RWPE2 (cell line): Measurements from ENCODE around the gene COA8.

Experiments used
- ATAC-seq: fragments of 200-7000 bp; cut with Tn5 transposase; 3 replicates; pipeline ENCODE4 v1.9.1; 2021; ENCODE audit warnings: low read depth
- DNase-seq: peaks from one replicate; pipeline ENCODE4 v3.0.0-alpha.2; 2020; ENCODE audit warnings: low spot score
- H3K27ac ChIP-seq: fragments of 450-650 bp; 2 replicates; pipeline ENCODE4 v1.5.1; 2017; ENCODE audit warnings: mild to moderate bottlenecking; ENCODE audit not compliant: poor library complexity, severe bottlenecking
- H3K27me3 ChIP-seq: fragments of 250-450 bp; sonication (Bioruptor Pico); 2 replicates; pipeline ENCODE4 v1.5.1; 2021; ENCODE audit warnings: mild to moderate bottlenecking, moderate library complexity; ENCODE audit not compliant: insufficient read depth, poor library complexity, severe bottlenecking
- H3K36me3 ChIP-seq: fragments of 250-450 bp; sonication (Bioruptor Pico); 2 replicates; pipeline ENCODE4 v1.5.1; 2020; ENCODE audit warnings: low read depth, mild to moderate bottlenecking, moderate library complexity
- H3K4me1 ChIP-seq: fragments of 250-450 bp; sonication (Bioruptor Pico); 2 replicates; pipeline ENCODE4 v1.5.1; 2021; ENCODE audit warnings: mild to moderate bottlenecking, moderate library complexity; ENCODE audit not compliant: insufficient read depth, poor library complexity, severe bottlenecking
- H3K4me3 ChIP-seq: fragments of 250-450 bp; sonication (Bioruptor Pico); 2 replicates; pipeline ENCODE4 v1.5.1; 2021; ENCODE audit warnings: mild to moderate bottlenecking, moderate library complexity; ENCODE audit not compliant: severe bottlenecking
- H3K9me3 ChIP-seq: fragments of 250-450 bp; sonication (Bioruptor Pico); 2 replicates; pipeline ENCODE4 v1.5.1; 2021; ENCODE audit warnings: mild to moderate bottlenecking, moderate library complexity; ENCODE audit not compliant: severe bottlenecking
- CTCF ChIP-seq: fragments of 450-650 bp; IDR thresholded peaks from one replicate; pipeline ENCODE4 v1.5.1; 2017; ENCODE audit warnings: mild to moderate bottlenecking, moderate library complexity; ENCODE audit not compliant: poor library complexity, severe bottlenecking

The COA8 gene

GRCh38 chr14:103544388-103545218, 18.2 kb upstream of the COA8 start:
- H3K27ac ChIP-seq, result no peak overlapping the region

DNA sequence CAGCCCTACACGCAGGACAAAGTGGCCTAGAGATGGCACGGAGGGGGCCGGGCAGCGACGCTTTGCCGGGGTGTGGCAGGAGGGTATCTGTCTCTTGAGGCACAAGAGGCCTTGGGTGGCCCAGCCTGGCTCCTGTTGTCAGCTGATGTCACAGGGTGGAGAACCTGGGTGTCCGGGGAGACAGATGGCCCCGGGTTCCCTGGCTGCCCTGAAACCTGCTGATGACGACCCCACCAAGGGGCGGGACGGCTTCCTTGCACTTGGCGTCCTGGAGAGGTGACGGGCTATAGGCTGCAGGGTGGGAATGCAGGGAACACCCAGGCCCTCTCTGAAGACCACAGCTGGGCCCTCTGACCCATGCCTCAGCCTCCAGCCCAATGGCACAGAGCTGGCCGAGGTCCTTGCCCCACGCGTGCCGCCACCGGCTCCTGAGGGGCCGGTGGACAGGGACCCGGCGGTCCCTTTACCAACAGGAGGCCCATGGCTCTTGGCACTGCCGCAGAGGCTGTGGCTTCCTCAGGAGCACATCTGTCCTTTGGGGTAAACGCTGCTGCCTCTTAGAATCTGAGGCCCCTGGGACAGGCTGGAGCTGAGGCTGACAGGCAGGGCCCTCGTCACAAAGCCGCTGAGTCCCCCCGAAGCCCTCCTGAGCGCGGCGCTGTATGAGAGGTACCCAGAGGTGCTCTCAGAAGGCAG, 17.4 kb upstream of the COA8 start:
- Histone ChIP-seq H3K27ac (no peak overlapping the region), H3K4me3 (no peak overlapping the region), H3K4me1 (peaks cover 19% of the 10 kb centered on the region), H3K27me3 (no peaks in the 10 kb centered on the region), H3K36me3 (no peaks in the 10 kb centered on the region), H3K9me3 (no peaks in the 10 kb centered on the region)
- no peak for ATAC-seq
- DNase-seq, result no peak
- TF ChIP-seq CTCF, result no peak

More at GRCh38 chr14:103544388-103545218, 18.2 kb upstream of the COA8 start:
- DNase-seq, result no peak
- Histone ChIP-seq H3K4me3 (no peak overlapping the region), H3K9me3 (no peaks in the 10 kb centered on the region), H3K36me3 (no peaks in the 10 kb centered on the region), H3K27me3 (no peaks in the 10 kb centered on the region), H3K4me1 (peaks cover 27% of the 10 kb centered on the region)
- no peak for TF ChIP-seq CTCF
- ATAC-seq, result no peak

DNA sequence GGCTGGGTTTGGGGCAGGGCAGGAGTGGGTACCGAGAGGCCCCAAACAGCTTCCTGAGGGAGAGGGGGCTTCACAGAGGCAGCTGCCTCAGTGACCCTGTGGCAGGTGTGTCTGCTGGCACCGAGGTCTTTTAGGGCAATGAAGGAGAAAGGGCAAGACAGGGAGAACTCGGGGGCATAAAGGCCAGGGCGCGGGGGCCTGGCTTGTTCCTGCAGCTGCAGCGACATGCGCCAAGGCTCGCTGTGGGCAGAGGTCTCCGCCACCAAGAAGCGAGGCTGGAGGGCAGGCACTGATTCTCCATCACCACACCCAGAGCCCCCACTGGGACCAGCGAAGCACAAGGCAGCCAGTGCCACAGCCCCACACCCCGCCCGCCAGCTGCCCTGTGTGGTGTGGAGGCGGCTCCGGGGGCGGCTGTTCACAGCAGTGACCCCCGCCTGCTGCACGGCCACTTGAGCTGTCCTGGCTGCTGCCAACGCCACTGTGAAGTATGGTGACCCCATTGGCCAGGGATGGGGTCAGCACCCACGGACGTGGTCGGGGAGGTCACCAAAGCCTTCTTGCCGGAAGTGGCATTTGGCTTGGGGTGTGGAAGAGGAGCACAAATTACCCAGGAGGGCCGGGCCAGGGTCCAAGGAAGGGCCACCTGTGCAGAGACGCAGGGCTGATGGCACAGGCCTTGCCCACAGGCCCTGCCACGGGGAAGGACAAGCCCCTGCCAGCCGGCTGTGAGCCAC, 16.7 kb upstream of the COA8 start:
- DNase-seq (peak; percentile 68), ATAC-seq (no peak; the same call in 2 of the 3 replicates)
- Histone ChIP-seq H3K9me3 (no peaks in the 10 kb centered on the region), H3K27ac (no peak overlapping the region), H3K4me3 (no peak overlapping the region), H3K4me1 (peaks cover 12% of the 10 kb centered on the region), H3K36me3 (no peaks in the 10 kb centered on the region), H3K27me3 (no peaks in the 10 kb centered on the region)
- no peak for TF ChIP-seq CTCF

- TF ChIP-seq CTCF, result peak; percentile 94
- ATAC-seq (peak; percentile 70), DNase-seq (peak; percentile 81)
- Histone ChIP-seq H3K27ac (no peak overlapping the region), H3K27me3 (no peaks in the 10 kb centered on the region), H3K9me3 (no peaks in the 10 kb centered on the region), H3K4me1 (peaks cover 7% of the 10 kb centered on the region), H3K4me3 (no peak overlapping the region), H3K36me3 (no peaks in the 10 kb centered on the region)
Measured at GRCh38 chr14:103546652-103547454, 15.9 kb upstream of the COA8 start.
